ENCODE data around the gene SPG11. TPM values are rescaled to one million over a fixed set of nuclear protein-coding genes. Genes with fewer than 3 reads are reported as not detected.
"Not testable (repeated sequence)": the region's sequence is repeated elsewhere in the genome, so short reads cannot be mapped to it uniquely, and the experiment has no call there.

The SPG11 gene
- total and polyA plus RNA-seq, 8 donors: 12.1 to 240 (median 104) TPM

GRCh38 chr15:44535523-44536301, 127.8 kb downstream of the SPG11 start:
- Histone ChIP-seq H3K27me3 (no peaks in the 10 kb centered on the region), H3K36me3 (peaks cover 5 to 28% (median 15%) of the 10 kb centered on the region in 4 donors), H3K4me1 (peaks cover 15 to 55% (median 35%) of the 10 kb centered on the region in 4 donors), H3K27ac (peak overlapping the region; percentile 98 to 99 (median 99)), H3K9me3 (no peaks in the 10 kb centered on the region), H3K4me3 (peak overlapping the region; percentile 75 to 97 (median 92))
- 51 to 58% (median 56%) methylated on average over 36 of the region's 36 CpGs for WGBS, 5 donors
- intact Hi-C loops (cut with DNase I; ENCODE audit: low total_unique reads): no loop called here
- TF ChIP-seq POLR2AphosphoS5 (IDR thresholded peaks at IDR 0.05) (no peak), POLR2A (IDR thresholded peaks at IDR 0.05) (no peak), CTCF (IDR thresholded peaks at IDR 0.05) (no peak), EP300 (IDR thresholded peaks at IDR 0.05) (no peak)
- DNase-seq: peak in 1 of 2 donors; percentile 69

- Histone ChIP-seq H3K4me3 (peak overlapping the region in 2 of 4 donors; percentile 75 to 95), H3K9me3 (no peaks in the 10 kb centered on the region), H3K36me3 (peaks cover 5 to 22% (median 13%) of the 10 kb centered on the region in 4 donors), H3K4me1 (peaks cover 15 to 48% (median 32%) of the 10 kb centered on the region in 4 donors), H3K27me3 (no peaks in the 10 kb centered on the region), H3K27ac (no peak overlapping the region)
- no peak for DNase-seq
- TF ChIP-seq POLR2A (IDR thresholded peaks at IDR 0.05): no peak
- no peak for TF ChIP-seq EP300 (IDR thresholded peaks at IDR 0.05)
- no peak for TF ChIP-seq POLR2AphosphoS5 (IDR thresholded peaks at IDR 0.05)
- TF ChIP-seq CTCF (IDR thresholded peaks at IDR 0.05): no peak
- intact Hi-C loops (cut with DNase I; ENCODE audit: low total_unique reads): no loop called here
- 93 to 97% (median 95%) methylated on average over 8 of the region's 8 CpGs for WGBS, 5 donors
Observed at GRCh38 chr15:44535092-44535491, 128.4 kb downstream of the SPG11 start.

- H3K4me3 ChIP-seq: no peak overlapping the region
- no peaks in the 10 kb centered on the region for H3K9me3 ChIP-seq
- H3K27ac ChIP-seq: no peak overlapping the region
- H3K36me3 ChIP-seq: peaks cover 0 to 9% (median 4%) of the 10 kb centered on the region in 4 donors
- no peak for TF ChIP-seq CTCF (IDR thresholded peaks at IDR 0.05)
- no peak for TF ChIP-seq POLR2AphosphoS5 (IDR thresholded peaks at IDR 0.05)
- TF ChIP-seq POLR2A (IDR thresholded peaks at IDR 0.05): no peak
- no peak for TF ChIP-seq EP300 (IDR thresholded peaks at IDR 0.05)
- no peaks in the 10 kb centered on the region for H3K27me3 ChIP-seq
- DNase-seq: no peak
- 92 to 96% (median 96%) methylated on average over 3 of the region's 3 CpGs for WGBS, 5 donors
- intact Hi-C loops (cut with DNase I; ENCODE audit: low total_unique reads): no loop called here
- peaks cover 3 to 25% (median 14%) of the 10 kb centered on the region in 4 donors for H3K4me1 ChIP-seq
Observed at GRCh38 chr15:44532689-44533088, 130.8 kb downstream of the SPG11 start.

- H3K9me3 ChIP-seq; H3K27ac ChIP-seq; DNase-seq; H3K27me3 ChIP-seq; intact Hi-C loops (cut with DNase I; ENCODE audit: low total_unique reads); H3K4me3 ChIP-seq: not testable (repeated sequence)
- 94 to 100% (median 97%) methylated on average over 5 of the region's 5 CpGs for WGBS, 5 donors
- H3K4me1 ChIP-seq: peaks cover 3 to 24% (median 14%) of the 10 kb centered on the region in 4 donors
- H3K36me3 ChIP-seq: peaks cover 0 to 13% (median 6%) of the 10 kb centered on the region in 4 donors
Observed at GRCh38 chr15:44532275-44532674, 131.2 kb downstream of the SPG11 start.

GRCh38 chr15:44530653-44531052, 132.8 kb downstream of the SPG11 start:
- peaks cover 0 to 24% (median 8%) of the 10 kb centered on the region in 4 donors for H3K36me3 ChIP-seq
- H3K4me1 ChIP-seq: peaks cover 3 to 19% (median 11%) of the 10 kb centered on the region in 4 donors
- H3K27ac ChIP-seq: no peak overlapping the region
- WGBS, 5 donors: 95 to 98% (median 98%) methylated on average over 3 of the region's 3 CpGs
- no peak overlapping the region for H3K4me3 ChIP-seq
- no peak for TF ChIP-seq EP300 (IDR thresholded peaks at IDR 0.05)
- TF ChIP-seq POLR2AphosphoS5 (IDR thresholded peaks at IDR 0.05): no peak
- no peak for TF ChIP-seq CTCF (IDR thresholded peaks at IDR 0.05)
- no peak for TF ChIP-seq POLR2A (IDR thresholded peaks at IDR 0.05)
- DNase-seq: no peak
- H3K9me3 ChIP-seq: no peaks in the 10 kb centered on the region
- intact Hi-C loops (cut with DNase I; ENCODE audit: low total_unique reads): no loop called here
- H3K27me3 ChIP-seq: no peaks in the 10 kb centered on the region
